Bronchus fibroblast of lung (primary cell): ENCODE measurements around the gene SEBOX. TPM values are rescaled to one million over a fixed set of nuclear protein-coding genes. Genes with fewer than 3 reads are reported as not detected.

Experiments
- total RNA-seq: library from RNA; depleted of rRNA; stranded (reverse); fragments of >200 nt; gene quantifications from 2 replicates; pipeline ENCODE4 v1.2.3, GENCODE V29; 2015

Gene SEBOX, protein sequence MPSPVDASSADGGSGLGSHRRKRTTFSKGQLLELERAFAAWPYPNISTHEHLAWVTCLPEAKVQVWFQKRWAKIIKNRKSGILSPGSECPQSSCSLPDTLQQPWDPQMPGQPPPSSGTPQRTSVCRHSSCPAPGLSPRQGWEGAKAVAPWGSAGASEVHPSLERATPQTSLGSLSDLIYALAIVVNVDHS
- total RNA-seq, result not detected in 2 replicates

DNA sequence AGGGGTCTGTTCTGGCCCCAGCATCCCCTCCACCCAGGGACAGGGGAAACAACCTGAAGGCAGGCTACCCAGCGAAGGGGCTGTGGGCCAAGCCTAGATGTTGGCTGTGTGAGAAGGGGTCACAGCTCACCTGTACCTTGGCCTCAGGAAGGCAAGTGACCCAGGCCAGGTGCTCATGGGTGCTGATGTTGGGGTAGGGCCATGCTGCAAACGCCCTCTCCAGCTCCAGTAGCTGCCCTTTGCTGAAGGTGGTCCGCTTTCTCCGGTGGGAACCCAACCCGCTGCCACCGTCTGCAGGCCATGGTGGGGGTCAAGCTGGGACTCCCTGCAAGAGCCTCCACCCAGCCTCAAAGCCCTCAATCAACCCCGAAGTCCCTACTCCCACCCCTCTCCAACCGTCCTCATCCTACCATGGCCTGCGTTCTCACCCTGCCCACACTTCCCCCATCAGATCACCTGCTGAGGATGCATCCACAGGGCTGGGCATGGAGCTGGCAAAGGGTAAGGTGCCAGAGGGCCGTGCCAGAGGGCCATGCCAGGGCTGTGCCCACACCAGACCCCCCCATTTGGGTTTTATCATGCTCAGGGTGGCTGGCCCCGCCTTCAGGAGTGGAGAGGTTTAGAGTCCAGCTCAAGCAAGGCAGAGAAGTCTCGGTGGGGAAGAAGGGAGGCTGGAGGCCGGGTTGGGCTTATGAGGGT lies at the start of gene SEBOX:
SEBOX (minus strand) TSS at position 535 of the 699 bp plus-strand sequence; CDS start at position 487, 48 bp downstream.

DNA sequence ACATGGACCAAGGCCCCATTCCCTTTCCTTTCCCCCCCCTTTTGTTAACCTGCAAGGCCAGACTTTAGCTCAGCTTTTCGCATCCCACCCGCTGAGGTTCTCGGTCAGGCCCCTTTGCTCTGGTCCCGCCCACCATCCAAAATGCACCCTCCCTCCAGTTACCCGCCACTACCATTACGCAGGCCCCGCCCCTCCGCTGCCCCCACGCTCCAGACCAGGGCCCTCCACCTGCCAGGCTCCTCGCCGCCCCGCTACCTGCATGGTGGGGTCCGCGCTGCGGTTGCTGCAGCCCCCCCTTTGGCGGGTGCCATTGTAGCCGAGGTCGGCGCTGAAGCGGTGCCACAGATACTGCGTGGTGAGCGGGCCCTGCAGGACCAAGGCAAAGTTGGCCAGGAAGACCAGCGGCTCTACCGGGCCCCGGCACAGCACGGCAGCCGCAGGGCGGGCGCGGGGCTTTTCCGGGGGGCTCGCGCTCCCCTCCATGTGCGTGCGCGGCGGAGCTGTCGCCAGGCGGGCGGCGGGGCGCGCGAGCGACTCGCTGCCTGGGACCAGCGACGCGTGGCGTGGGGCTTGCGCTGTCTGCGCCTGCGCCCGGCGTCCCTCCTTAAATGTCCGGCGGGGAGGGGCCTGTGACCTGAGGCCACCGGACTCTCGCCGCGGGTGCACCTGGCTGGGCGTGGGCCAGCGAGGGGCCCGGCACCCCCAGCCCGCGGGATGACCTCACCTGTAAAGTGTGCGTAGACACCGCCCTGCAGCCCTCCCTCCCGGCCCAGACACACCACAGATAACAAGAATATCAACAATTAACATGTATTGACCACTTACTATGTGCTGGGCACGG lies 40.9 kb upstream of the SEBOX start, which contains the start of gene SLC46A1:
SLC46A1 (minus strand) TSS at position 581 of the 841 bp plus-strand sequence; CDS start at position 483, 98 bp downstream.

DNA sequence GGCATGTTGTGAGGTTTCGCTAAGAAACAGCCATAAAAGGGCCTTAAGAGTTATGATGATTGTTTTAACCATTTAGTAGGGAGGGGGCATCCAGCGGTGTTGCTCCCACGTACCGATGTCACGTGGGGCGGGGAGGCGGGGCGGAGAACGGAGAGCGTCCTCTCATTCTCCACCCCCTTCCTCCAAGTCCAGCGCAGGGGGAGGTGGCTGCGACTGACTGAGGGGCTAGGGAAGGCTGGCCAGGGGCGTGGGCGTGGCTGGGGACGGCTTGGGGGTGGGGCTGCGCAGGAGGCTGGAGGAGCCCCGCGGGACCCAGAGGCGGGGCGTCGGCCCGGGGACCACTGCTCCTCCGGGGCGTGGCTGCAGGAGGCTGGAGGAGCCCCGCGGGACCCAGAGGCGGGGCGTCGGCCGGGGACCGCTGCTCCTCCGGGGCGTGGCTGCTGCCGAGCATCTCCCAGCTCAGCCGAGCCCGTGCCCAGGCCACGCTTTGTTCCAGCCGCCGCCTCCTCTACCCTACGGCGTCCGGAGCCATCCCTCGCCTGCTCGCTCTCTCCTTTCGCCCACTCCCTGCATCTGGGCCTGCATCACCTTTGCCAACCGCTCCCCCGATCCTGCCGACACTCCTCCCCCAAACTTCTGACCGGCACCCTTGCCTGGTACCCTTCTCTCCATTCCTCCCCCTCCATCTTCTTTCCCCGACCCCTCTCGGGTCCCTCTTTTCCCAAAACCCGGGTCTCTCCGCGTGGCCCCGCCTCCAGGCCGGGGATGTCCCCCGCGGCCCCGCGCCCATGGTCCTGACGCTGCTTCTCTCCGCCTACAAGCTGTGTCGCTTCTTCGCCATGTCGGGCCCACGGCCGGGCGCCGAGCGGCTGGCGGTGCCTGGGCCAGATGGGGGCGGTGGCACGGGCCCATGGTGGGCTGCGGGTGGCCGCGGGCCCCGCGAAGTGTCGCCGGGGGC lies 6.5 kb upstream of the SEBOX start, which contains the start of gene SARM1:
SARM1 (plus strand) TSS at position 450 of the 958 bp plus-strand sequence; CDS start at position 789, 339 bp downstream.

GRCh38 chr17:28370035-28370743 lies 5.2 kb upstream of the SEBOX start, which contains the start of gene VTN:
Gene VTN (minus strand): TSS chr17:28370307. CDS start chr17:28370203, 104 bp downstream.

DNA sequence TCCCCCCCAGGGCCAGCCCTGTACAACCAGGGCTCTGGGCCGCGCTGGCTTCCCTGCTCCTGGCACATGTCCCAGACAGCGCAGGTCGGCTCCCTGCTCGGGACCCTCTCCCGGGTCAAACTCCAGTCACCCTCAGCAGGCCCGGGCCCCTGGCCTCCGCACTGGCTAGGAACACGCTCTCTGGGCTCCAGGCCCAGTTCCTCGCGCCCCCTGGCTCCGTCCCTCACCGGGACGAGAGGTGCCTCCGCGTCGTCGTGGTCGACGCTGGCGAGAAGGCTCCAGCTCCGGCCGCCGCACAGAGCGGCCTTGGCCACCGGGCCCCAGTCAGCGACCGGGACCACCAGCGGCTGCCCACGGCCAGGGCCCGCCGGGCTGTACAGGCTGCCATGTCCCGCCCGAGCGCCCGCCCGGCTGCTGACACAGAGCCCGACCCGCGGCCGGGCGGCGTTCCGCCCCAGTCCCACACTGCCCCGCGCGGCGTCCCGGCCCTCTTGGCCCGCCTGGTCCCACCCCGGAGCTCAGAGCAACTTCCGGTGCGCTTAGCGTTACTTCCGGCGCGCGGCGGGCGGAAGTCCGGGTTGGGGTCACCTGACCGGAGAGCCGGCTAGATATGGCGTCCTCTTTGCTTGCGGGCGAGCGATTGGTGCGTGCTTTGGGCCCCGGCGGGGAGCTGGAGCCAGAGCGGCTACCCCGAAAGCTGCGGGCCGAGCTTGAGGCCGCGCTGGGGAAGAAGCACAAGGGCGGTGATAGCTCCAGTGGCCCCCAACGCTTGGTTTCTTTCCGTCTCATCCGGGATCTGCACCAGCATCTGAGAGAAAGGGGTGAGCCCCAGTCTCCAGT lies 7.7 kb downstream of the SEBOX start, which contains the start of gene POLDIP2:
POLDIP2 (minus strand) TSS at position 467 of the 840 bp plus-strand sequence; CDS start at position 388, 79 bp downstream.

DNA sequence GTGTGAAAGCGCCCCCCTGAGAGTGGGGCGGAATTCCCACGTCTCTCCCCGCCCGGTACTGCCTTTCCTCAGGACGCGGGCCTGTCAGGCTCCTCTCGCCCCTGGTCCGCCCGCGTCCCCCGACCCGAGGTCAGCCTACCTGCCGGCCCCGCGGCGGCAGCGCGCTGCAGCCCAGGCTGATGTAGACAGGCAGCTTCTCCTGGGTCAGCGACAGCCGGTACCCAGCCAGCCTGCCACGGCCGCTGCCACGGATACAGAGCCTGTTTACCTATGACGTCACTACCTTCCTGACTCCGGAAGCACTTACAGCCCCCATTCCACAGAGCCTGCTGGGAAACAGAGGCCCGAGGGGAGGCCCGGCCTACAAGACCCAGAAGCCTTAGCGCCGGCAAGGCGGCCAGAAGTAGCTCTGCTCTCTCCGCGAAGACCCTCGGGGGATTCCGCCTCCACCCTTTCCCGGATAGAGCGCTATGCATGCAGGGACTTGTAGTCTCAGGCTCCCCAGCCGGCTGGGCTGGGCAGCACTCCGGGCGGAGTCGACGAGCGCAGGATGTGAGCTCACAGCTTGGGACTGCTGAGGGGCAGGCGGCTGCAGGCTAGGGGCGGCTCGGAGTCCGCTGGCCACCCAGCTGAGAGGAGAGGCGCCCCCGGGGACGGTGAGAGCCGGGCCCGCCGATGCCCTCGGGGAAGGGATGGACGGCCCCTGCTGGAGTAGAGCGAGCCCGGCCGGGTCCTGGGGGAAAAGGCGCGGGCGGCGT lies 29.6 kb downstream of the SEBOX start, which contains the start of the genes IFT20 and TNFAIP1:
IFT20 (minus strand) TSS at position 272 of the 758 bp plus-strand sequence. CDS start 3,487 bp downstream, outside the sequence.
TNFAIP1 (plus strand) TSS at position 561 of the 758 bp plus-strand sequence. CDS start 3,761 bp downstream, outside the sequence.

GRCh38 chr17:28318759-28319597 lies 46.0 kb downstream of the SEBOX start, which contains the start of gene TMEM97:
Gene TMEM97 (plus strand): TSS chr17:28319200. CDS start chr17:28319240, 40 bp downstream.

Other genes with a start within 250 kb of the SEBOX start
- gene TMEM97, start 46.0 kb downstream of the SEBOX start, total RNA-seq, result 77.3 and 77.8 TPM in 2 replicates
- gene IFT20, start 29.7 kb downstream of the SEBOX start, total RNA-seq, result 34.1 and 34.3 TPM in 2 replicates
- 27.7 and 29.4 TPM in 2 replicates for gene TNFAIP1, start 29.4 kb downstream of the SEBOX start, total RNA-seq
- 137 and 149 TPM in 2 replicates for gene POLDIP2, start 7.7 kb downstream of the SEBOX start, total RNA-seq
- gene VTN, start 5.1 kb upstream of the SEBOX start, total RNA-seq, result under 0.01 TPM in 1 of 2 replicates, not detected in the other
- gene SARM1, start 6.5 kb upstream of the SEBOX start, total RNA-seq, result 5.2 and 9.1 TPM in 2 replicates
- gene SLC46A1, start 41.0 kb upstream of the SEBOX start, total RNA-seq, result 2.4 and 2.7 TPM in 2 replicates
- not detected in 2 replicates for gene SLC13A2, start 108.4 kb upstream of the SEBOX start, total RNA-seq
- not detected in 2 replicates for gene FOXN1, start 141.1 kb upstream of the SEBOX start, total RNA-seq
- gene UNC119, start 187.4 kb upstream of the SEBOX start, total RNA-seq, result 21.0 and 24.8 TPM in 2 replicates
- gene PIGS, start 206.3 kb upstream of the SEBOX start, total RNA-seq, result 69.6 and 72.1 TPM in 2 replicates
- 62.4 and 80.3 TPM in 2 replicates for gene ALDOC, start 211.7 kb upstream of the SEBOX start, total RNA-seq
- gene SPAG5, start 233.8 kb upstream of the SEBOX start, total RNA-seq, result 65.1 and 70.4 TPM in 2 replicates
- gene RSKR, start 249.0 kb upstream of the SEBOX start, total RNA-seq, result 2.4 and 4.0 TPM in 2 replicates